HG02943 (cell line): Measurements from ENCODE around the gene DUOXA2.
"Not testable (repeated sequence)": the region's sequence is repeated elsewhere in the genome, so short reads cannot be mapped to it uniquely, and the experiment has no call there.

ENCODE experiments used
- ATAC-seq: cut with Tn5 transposase; IDR thresholded peaks from one replicate; pipeline ENCODE4 v1.9.1; 2021; ENCODE audit warnings: mild to moderate bottlenecking, low read depth, moderate library complexity; ENCODE audit not compliant: unreplicated experiment

DUOXA2 gene

DNA sequence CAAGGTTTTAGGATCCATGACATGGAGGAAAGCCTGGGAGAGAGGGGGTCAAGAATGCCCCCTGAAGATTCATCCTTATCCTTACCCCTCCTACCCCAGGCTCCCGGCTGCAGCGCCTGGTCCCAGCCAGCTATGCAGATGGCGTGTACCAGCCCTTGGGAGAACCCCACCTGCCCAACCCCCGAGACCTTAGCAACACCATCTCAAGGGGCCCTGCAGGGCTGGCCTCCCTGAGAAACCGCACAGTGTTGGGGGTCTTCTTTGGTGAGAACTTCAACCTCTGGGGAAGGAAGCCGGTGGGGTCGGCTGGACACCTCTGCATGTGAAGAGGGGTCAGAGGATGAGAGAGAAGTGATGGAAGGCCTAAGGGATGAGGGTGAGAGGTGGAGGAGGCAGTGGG is 19.9 kb downstream of the DUOXA2 start:
- no peak for ATAC-seq

DNA sequence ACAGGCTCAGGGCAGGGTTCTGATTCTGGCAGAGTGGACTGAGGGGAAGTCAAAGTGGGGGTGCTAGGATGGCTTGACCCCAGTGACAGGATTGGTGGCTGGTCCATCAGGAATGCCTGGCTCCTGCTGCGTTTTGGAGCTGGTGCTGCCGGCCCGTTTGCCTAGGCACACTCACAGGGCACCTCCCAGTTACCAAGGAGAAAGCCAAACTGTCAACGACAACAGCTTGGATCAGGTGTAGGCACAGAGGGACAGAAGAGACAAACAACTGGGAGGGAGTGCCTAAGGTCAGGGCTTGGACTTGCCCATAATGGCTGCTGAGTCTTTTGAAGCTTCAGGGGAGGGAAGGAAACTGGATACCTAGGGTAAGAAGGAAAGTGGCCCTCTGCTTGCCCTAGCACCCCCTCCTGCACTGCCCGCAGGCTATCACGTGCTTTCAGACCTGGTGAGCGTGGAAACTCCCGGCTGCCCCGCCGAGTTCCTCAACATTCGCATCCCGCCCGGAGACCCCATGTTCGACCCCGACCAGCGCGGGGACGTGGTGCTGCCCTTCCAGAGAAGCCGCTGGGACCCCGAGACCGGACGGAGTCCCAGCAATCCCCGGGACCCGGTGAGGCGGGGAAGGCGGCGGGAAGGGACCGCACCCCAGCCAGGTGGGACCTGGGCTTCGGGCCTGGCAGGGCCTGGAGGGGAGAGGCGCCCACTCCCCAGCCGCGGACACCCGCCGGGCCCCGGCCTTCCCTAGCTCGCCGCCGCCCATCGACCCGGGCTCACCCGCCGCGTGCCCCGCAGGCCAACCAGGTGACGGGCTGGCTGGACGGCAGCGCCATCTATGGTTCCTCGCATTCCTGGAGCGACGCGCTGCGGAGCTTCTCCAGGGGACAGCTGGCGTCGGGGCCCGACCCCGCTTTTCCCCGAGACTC is 20.8 kb downstream of the DUOXA2 start:
- ATAC-seq, result no peak

DNA sequence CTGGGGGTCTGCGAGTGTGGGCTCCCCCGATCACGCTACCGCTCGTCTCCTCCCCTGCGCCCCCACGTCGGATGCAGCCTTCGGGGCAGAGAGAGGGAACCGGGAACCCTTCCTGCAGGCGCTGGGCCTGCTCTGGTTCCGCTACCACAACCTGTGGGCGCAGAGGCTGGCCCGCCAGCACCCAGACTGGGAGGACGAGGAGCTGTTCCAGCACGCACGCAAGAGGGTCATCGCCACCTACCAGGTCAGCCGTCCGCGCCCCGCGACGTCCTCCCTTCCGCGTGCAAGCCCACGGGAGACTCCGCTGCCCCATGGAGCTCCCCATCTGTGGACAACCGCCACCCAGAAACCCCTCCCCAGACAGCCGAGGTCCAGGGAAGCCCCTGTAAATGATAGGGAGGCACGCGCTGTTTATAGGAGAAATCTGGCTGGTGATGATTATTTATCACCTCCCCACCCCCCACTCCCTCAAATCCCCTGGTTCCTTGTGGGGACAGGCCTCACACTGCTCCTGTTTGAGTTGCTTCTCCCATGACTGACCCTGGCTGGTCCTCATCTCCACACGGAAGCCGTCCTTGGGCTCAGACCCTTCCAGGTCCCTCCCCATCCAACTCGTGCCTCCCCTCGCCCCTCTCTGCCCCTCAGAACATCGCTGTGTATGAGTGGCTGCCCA is 21.7 kb downstream of the DUOXA2 start:
- not testable (repeated sequence) for ATAC-seq

DNA sequence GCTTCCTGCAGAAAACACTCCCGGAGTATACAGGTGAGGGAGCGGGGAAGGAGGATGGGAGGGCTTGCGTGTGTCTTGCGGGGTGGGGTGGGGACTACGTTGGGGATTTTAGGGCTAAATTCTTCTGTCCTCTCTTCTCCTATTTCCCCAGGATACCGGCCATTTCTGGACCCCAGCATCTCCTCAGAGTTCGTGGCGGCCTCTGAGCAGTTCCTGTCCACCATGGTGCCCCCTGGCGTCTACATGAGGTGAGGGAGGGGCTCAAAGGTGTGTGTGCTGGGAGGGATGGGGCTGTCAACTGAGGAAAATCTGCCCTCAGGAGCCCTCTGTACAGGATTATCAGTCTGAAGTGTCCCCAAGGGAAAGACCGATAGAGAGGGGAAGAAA is 22.2 kb downstream of the DUOXA2 start:
- ATAC-seq, result no peak

DNA sequence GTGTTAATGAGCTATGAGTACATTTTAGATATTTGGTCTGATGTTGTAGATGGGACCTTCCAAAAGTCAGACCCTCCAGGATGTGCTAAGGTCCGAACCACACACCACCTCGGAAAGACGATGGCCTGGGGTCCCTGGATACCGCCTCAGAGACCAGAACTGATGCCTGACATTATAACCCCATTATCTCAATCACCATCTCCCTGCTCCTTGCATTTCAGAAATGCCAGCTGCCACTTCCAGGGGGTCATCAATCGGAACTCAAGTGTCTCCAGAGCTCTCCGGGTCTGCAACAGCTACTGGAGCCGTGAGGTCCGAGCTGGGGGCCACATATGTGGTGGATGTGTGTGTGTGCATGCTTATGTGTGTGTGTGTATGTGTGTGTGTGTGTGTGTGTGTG is 23.6 kb downstream of the DUOXA2 start:
- no peak for ATAC-seq

DNA sequence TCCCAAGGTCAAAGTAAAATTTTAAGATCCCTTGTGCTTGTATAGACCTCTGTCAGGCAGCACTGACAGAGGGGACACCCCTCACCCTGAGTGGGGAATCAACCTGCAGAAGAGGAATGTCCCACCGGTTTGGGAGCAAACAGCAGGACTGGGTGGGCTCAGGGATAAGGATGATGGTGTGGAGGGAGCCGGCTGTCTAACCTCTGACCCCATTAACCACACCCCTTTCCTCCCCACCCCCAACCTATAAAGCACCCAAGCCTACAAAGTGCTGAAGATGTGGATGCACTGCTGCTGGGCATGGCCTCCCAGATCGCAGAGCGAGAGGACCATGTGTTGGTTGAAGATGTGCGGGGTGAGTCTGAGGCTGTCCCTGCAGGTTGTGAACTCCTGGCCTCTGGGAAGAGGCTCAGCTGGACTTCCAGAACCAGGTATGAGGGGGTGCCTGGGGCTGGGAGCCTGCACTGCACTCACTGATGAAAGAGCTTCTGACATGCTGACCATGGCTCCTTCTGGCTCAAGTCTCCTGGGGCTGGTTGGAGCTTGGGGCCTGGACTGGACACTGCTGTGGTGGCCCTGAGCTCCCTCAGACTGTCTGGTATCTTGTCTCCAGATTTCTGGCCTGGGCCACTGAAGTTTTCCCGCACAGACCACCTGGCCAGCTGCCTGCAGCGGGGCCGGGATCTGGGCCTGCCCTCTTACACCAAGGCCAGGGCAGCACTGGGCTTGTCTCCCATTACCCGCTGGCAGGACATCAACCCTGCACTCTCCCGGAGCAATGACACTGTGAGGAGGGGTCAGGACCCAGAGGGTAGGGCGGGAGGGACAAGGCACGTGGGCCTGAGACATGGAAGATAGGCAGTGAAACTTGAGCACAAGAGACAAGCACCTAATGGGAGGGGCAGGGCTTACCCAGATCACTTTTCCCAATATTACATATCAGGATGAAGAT is 25.0 kb downstream of the DUOXA2 start:
- no peak for ATAC-seq

DNA sequence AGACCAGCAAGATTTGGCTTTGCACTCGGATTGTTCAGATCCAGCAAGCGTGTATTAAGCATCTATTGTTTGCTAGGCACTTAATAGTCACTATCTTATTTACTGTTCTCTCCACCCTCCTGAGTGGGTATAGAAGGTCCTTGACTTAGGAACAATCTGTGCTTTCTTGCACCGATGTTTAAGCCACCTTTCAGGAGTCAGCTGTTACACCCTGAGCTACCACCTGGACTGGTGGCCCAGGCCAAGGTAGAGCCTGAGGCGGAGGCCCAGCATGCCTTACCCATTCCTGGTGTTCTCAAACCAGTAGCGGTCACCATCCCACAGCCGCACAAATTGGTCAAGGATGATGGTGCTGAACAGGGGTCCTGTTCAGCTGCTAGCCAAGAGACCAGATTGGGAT is 25.6 kb downstream of the DUOXA2 start:
- no peak for ATAC-seq

DNA sequence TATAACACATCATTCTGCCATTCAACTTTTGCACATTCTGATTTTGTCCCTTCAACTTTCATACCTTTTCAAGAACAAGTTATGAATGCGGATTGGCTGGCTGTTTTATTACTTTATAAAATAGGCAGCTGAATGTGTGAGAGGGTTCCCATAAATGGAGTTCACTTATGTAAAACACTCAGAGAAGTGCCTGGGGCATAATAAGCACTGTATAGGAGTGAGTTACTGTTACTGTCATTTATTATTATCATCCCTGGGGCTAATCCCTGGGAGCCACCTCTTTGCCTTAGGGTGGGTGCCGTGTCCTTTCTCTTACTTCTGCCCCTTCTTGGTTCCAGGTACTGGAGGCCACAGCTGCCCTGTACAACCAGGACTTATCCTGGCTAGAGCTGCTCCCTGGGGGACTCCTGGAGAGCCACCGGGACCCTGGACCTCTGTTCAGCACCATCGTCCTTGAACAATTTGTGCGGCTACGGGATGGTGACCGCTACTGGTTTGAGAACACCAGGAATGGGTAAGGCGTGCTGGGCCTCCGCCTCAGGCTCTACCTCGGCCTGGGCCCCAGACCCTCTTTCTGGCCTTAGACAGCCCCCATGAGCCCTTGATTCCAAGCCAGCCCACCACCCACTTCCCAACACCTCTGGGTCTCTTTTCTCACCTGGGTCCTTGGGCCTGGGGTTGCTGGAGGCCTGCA is 26.6 kb downstream of the DUOXA2 start:
- no peak for ATAC-seq

DNA sequence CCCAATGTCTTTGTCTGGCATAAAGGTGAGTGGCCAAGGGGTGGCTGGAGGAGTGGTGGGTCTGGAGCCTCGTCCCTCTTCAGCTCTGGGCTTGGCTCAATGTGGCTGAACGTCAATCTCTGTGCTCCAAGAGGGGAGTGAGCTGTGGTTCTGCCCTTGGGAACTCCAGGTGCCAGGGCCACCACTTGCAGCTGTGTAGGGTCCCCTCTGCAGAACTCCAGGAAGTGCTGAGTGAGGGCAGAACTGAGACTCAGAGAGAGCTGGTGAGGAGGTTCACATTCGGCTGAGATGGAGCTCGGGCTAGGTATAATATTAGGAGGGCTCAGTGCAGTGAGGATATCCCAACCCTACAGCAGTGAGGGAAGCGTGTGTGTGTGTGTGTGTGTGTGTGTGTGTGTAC is 27.3 kb downstream of the DUOXA2 start:
- no peak for ATAC-seq

DNA sequence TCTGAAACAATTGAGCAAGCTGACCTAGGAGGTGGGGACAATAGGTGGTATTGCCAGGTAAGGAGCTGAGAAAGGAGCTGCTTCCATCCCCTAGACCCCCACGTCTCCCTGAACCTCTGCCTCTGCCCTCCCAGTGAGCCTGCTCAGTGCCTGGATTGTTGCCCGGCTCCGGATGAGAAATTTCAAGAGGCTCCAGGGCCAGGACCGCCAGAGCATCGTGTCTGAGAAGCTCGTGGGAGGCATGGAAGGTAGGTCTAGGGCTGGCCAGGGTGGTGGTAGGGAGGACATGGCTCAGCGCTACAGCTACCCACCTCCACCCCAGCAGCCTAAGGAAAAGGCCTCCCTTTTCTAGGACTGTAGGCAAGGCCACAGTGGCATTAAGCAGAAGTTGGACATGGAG is 28.9 kb downstream of the DUOXA2 start:
- ATAC-seq, result no peak

DNA sequence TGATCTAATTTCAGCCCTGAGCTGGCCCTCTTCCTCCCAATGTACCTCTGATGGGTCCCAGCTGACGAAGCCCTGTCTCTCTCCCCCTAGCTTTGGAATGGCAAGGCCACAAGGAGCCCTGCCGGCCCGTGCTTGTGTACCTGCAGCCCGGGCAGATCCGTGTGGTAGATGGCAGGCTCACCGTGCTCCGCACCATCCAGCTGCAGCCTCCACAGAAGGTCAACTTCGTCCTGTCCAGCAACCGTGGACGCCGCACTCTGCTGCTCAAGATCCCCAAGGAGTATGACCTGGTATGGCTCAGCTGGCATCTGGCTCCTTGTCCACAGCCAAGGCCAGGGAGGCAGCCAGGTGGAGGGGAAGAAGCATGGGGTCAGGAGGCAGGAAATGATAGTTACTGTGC is 29.8 kb downstream of the DUOXA2 start:
- no peak for ATAC-seq

DNA sequence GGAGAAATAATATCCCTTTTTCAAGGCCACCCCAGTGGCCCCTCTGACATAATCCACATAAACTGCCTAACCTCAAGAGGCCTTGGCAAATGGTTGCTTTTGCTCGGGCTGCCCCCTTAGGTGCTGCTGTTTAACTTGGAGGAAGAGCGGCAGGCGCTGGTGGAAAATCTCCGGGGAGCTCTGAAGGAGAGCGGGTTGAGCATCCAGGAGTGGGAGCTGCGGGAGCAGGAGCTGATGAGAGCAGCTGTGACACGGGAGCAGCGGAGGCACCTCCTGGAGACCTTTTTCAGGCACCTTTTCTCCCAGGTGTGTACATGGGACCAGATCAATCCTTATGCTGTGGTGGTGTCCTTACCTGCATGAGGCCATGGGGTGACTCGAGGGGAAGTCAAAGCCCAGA is 30.6 kb downstream of the DUOXA2 start:
- no peak for ATAC-seq

DNA sequence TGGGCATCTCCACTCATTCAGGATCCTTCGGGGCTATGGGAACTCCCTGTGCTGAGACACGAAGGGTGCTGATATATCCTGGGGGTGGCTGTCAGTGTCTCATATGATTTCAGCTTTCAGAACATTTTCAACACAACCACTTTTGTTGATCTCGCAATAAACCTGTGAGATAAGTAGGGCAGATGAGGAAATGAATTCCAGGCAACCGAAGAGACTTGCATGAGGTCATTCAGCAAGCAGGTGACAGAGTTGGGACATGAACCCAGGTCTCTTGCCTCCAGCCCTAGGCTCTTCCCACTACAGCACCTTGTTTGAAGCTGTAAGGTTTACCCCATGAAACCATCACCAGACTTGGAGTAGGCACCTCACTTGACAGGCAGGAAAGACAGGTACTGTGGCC is 32.3 kb downstream of the DUOXA2 start:
- ATAC-seq, result no peak

DNA sequence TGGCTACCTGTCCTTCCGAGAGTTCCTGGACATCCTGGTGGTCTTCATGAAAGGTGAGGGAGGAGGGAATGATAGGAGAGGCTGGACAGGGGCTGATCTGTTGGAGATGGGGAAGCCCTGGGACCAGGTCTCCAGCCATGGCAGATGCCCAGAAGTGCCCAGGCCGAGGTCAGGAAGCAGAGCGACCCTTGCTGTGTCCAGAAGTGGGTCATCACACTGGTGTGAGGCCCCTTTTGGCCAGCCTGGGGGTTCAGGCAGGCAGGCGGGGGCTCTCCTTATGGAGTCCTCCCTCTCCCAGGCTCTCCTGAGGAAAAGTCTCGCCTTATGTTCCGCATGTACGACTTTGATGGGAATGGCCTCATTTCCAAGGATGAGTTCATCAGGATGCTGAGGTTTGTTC is 33.5 kb downstream of the DUOXA2 start:
- no peak for ATAC-seq

DNA sequence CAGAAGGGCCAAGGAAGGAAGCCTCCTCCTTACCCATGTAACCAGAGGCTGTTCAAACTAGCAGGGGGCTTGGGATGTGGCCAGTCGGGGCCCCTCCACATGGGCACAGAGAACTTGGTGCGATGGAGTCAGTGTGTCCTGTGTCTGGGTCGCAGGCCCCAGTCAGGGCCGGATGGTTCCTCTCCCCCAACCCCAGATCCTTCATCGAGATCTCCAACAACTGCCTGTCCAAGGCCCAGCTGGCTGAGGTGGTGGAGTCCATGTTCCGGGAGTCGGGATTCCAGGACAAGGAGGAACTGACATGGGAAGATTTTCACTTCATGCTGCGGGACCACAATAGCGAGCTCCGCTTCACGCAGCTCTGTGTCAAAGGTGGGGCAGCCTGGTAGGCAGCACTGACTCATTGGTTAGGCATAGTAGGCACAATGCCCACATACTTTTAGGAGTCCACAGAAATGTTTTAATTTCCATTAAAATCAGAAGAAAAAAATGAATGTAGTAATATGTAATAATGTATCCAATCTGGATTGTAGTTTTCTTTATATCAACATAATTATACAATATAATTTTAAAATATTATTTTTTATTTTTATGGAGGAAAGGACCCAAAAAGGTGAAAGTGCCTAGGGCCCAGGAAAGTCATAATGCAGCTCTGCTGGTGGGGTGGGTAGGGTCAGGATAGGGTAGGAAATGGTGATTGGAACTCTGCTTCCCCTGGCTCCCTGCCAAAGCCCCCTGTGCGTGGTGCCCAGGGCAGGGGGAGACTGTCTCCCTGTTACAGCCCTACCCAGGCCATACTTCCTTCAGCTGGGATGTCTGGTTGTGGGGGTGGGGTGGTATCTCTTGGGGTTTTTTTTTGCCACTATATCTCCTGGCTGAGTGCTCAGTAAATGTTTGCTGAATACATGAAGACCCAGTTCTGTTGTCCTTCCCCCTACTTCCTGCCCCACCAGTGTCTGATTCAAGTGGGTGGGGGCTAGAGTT is 34.2 kb downstream of the DUOXA2 start:
- no peak for ATAC-seq

DNA sequence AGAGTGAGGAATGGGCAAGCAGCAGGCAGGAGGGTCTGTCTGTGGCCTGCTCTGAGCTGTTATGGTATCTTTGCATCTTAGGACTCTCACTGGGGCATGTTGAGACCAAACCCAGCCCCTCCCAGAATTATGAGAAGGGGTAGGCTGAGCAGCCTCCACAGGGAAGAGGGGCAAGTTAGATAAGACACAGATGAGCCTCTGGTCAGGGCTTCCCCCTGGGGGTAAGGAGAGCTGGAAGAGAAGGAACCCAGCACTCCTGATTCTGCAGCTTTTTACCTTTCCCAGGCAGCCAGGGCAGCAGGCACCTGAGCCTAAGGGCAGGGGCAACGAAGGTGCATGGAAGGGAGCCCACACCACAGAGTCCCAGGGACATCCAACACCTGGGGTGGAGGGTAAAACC is 34.9 kb downstream of the DUOXA2 start:
- no peak for ATAC-seq

DNA sequence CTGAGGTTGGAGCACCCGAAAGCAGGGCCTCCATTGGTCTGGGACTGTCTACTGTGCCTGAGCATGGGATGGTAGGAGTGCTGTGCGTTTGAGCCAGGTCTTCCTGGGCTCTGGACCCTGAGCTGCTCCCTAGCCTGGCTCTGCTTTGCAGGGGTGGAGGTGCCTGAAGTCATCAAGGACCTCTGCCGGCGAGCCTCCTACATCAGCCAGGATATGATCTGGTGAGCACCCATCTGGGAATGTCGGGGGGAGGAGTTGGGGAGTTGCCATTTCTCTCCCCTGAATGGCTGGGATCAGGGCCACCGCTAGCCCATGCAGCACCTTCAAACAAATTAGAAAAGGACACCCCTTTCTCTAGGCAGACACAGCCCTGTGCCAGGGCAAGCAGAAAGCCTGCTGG is 36.4 kb downstream of the DUOXA2 start:
- no peak for ATAC-seq

DNA sequence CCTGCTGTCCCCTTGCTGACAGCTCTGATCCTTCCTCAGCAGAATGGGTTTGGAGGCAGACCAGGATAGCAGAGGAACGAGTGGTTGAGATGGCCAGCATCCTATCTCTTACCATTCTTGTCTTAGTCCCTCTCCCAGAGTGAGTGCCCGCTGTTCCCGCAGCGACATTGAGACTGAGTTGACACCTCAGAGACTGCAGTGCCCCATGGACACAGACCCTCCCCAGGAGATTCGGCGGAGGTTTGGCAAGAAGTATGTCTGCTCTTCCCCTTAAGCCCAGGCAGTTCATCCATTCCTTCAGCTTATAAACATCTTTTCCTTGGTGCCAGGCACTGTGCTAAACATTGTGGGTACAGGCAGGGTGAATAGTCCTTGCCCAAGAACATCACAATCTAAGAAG is 36.9 kb downstream of the DUOXA2 start:
- no peak for ATAC-seq
